HTR-8/SVneo (cell line): Measurements from ENCODE around the gene MEOX1.

Experiments used
- DNase-seq: peaks from one replicate; pipeline ENCODE4 v3.0.0; 2011; ENCODE audit warnings: low spot score, mixed read lengths; ENCODE audit not compliant: insufficient read length
- FAIRE-seq: peaks from 2 replicates; lab custom pipeline; 2011; peaks lifted over from hg19 to GRCh38; lab: Jason Lieb, UNC

The MEOX1 gene

GRCh38 chr17:43599835-43600234, 61.9 kb downstream of the MEOX1 start:
- DNase-seq: no peak
- no peak for FAIRE-seq

GRCh38 chr17:43599046-43599395, 62.7 kb downstream of the MEOX1 start:
- FAIRE-seq: peak; percentile 9
- DNase-seq: no peak

DNA sequence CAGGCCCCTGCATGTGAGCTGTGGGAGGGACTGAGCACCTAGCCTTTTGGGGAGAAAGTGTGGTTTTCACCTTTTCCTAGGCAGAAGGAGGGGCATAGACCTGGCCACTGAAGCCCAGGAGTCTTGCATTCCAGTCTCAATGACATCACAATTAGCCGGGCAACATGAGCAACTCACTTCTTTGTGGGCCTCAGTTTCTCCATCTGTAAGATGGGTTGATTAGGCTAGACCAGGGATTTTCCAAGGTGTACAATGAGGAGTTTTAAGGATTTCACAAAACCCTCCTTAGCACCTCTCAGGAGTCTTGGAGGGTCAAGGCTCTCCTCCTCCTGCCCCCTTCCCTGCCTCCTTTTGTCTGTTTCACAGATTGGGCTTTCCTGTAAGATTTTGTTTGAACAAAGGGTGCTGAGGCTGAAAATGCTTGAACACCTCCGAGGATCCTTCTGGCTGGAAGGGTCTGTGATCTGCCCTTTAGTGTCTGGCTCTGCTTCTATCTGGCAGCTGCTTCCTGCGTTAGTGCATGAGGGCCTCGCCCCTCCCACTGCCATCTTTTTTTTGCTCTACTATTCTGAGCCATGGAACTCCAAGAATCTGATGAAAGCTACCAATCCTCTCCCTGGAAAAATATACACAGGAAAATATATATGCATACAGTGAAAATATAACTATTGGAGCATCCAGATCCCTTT, 63.2 kb downstream of the MEOX1 start:
- no peak for DNase-seq
- no peak for FAIRE-seq

DNA sequence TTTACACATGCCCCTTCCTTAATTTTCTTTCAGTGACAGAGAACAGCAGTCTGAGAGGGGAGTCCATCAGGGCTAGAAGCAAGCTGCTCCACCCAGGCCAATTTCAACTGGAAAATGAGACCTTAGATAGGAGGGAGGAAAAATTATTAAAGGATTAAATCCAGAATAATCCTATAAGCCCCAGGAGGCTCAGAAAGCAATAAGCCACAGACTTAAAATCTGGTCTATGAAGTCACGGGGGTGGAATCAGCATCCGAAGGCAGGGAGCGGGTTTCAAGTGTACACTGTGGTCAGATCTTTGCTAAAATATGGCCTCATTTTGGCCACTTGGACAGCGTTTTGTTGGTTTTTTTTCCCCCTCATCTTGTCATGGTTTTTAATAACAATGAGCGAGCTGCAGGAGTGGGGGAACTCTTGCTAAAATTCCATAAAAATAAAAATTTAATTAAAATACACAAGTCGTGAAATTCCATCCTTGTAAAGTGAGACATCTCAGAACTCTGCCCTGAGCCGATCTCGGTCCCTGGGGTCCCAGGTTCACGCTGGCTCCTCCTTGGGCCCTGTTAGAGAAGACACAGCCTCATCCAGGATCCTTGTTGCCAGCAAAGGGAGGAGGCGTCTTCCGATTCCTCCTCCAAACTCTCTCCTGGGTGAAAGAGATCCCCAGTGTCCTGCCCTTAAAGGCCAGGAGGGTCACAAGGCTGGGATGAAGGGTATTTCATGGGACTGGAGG, 63.9 kb downstream of the MEOX1 start:
- no peak for FAIRE-seq
- DNase-seq: no peak

DNA sequence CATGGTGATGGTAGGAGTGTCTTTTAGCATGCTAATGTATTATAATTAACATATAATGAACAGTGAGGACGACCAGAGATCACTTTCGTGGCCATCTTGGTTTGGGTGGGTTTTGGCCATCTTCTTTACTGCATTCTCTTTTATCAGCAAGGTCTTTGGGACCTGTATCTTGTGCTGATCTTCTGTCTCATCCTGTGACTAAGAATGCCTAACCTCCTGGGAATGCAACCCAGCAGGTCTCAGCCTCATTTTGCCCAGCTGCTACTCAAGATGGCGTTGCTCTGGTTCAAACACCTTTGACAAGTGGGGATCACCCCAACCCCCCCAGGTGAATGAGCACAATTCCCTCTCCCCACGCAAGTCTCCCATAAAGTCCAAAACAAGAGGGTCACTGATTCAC, 66.3 kb downstream of the MEOX1 start:
- no peak for FAIRE-seq

GRCh38 chr17:43591779-43592562, 69.8 kb downstream of the MEOX1 start:
- FAIRE-seq (peak; percentile 86), DNase-seq (peak; percentile 88)

More for the DNA sequence above, 66.3 kb downstream of the MEOX1 start:
- DNase-seq: no peak

DNA sequence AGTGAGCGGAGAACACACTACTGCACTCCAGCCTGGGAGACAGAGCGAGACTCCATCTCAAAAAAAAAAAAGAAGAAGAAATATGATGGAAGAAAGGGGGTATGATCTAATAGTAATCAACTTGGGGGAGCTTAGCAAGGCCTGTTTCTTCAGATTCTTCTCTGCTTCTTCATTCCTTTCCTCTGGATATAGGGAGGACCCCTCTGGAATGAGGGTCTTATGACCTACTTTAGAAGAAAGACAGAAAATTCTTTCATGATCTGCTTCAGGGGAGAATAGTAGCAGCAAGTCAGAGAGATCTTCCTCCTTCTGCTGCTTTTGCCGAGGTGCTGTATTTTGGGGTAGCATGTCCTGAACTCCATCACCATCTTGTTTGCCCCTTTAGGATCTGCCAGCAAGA, 70.7 kb downstream of the MEOX1 start:
- DNase-seq: no peak
- FAIRE-seq: peak; percentile 16
